HepG2 (cell line): ENCODE data around the gene MORN1. TPM values are rescaled to one million over a fixed set of nuclear protein-coding genes. Genes with fewer than 3 reads are reported as not detected.
A peak's percentile ranks its signal among the peaks of the same experiment; 100 is the strongest.

Experiments used
- BCL3 ChIP-seq: sonication (generic); formaldehyde crosslinking; IDR thresholded peaks from 2 replicates; pipeline ENCODE4 v1.5.1; 2020; ENCODE audit warnings: mild to moderate bottlenecking, missing genetic modification reagents, moderate library complexity
- CENPBD1 ChIP-seq: sonication (generic); formaldehyde crosslinking; IDR thresholded peaks from 2 replicates; pipeline ENCODE4 v1.8.0; 2022; ENCODE audit warnings: missing genetic modification reagents, low read depth, mild to moderate bottlenecking, borderline replicate concordance
- CTCF ChIP-seq: sonication (generic); formaldehyde crosslinking; IDR thresholded peaks from 2 replicates; pipeline ENCODE4 v1.5.0; 2020; ENCODE audit warnings: mild to moderate bottlenecking, missing genetic modification reagents, moderate library complexity
- FOXA3 ChIP-seq: IDR thresholded peaks from 2 replicates; pipeline ENCODE4 v1.6.1; 2016; ENCODE audit warnings: missing genetic modification reagents, missing compliant biosample characterization
- KDM5B ChIP-seq: sonication (generic); formaldehyde crosslinking; IDR thresholded peaks from 2 replicates; pipeline ENCODE4 v1.4.0; 2020; ENCODE audit warnings: missing genetic modification reagents, mild to moderate bottlenecking, borderline replicate concordance
- KLF6 ChIP-seq: IDR thresholded peaks from 2 replicates; pipeline ENCODE4 v1.8.0; 2016; ENCODE audit warnings: missing biosample characterization, missing genetic modification reagents
- MXD1 ChIP-seq: sonication (generic); formaldehyde crosslinking; IDR thresholded peaks from 2 replicates; pipeline ENCODE4 v1.4.0; 2020; ENCODE audit warnings: mild to moderate bottlenecking, missing genetic modification reagents
- PBX3 ChIP-seq: sonication (generic); formaldehyde crosslinking; IDR thresholded peaks from 2 replicates; pipeline ENCODE4 v1.8.1; 2023; ENCODE audit warnings: missing genetic modification reagents, inconsistent platforms, borderline replicate concordance
- PRDM4 ChIP-seq: sonication (generic); formaldehyde crosslinking; IDR thresholded peaks from 2 replicates; pipeline ENCODE4 v1.9.0; 2021; ENCODE audit warnings: missing genetic modification reagents, borderline replicate concordance
- SAFB2 ChIP-seq: sonication (generic); formaldehyde crosslinking; IDR thresholded peaks from 2 replicates; pipeline ENCODE4 v1.5.1; 2020; ENCODE audit warnings: missing genetic modification reagents, low read depth, mild to moderate bottlenecking, borderline replicate concordance
- ZBTB20 ChIP-seq: sonication (generic); formaldehyde crosslinking; IDR thresholded peaks from 2 replicates; pipeline ENCODE4 v1.8.1; 2023; ENCODE audit warnings: missing genetic modification reagents, low read depth, mild to moderate bottlenecking, borderline replicate concordance
- ZNF224 ChIP-seq: sonication (generic); formaldehyde crosslinking; IDR thresholded peaks from 2 replicates; pipeline ENCODE4 v1.5.0; 2020; ENCODE audit warnings: mild to moderate bottlenecking, missing genetic modification reagents
- ZNF550 ChIP-seq: sonication (generic); formaldehyde crosslinking; IDR thresholded peaks from 2 replicates; pipeline ENCODE4 v1.4.0; 2020; ENCODE audit warnings: mild to moderate bottlenecking, missing genetic modification reagents, borderline replicate concordance
- ZNF629 ChIP-seq: sonication (generic); formaldehyde crosslinking; conservative IDR thresholded peaks from 2 replicates; pipeline ENCODE4 v1.5.0; 2020; ENCODE audit warnings: missing genetic modification reagents
- ZNF761 ChIP-seq: sonication (generic); formaldehyde crosslinking; conservative IDR thresholded peaks from 2 replicates; pipeline ENCODE4 v1.4.0; 2020; ENCODE audit warnings: mild to moderate bottlenecking, missing genetic modification reagents
- ZNF83 ChIP-seq: sonication (generic); formaldehyde crosslinking; IDR thresholded peaks from 2 replicates; pipeline ENCODE4 v1.4.0; 2020; ENCODE audit warnings: missing genetic modification reagents, mild to moderate bottlenecking, borderline replicate concordance
- ZXDC ChIP-seq: sonication (generic); formaldehyde crosslinking; IDR thresholded peaks from 2 replicates; pipeline ENCODE4 v1.5.0; 2020; ENCODE audit warnings: mild to moderate bottlenecking, missing genetic modification reagents
- polyA plus RNA-seq, 8 experiments: library from polyadenylated mRNA; depleted of rRNA in 3 of 8; stranded (reverse) in 7 of 8; unstranded in 1 of 8; fragments of >200 nt; fragmentation: Illumina TruSeq in 4 of 8; extraction: Trizol in 4 of 8; gene quantifications; 2 replicates each; pipeline versions ENCODE4 v1.2.1 to v1.2.3, GENCODE V29; 2011 to 2016; ENCODE audit warnings: low read depth in 4 of 8, missing spikeins in 1 of 8, mixed read lengths in 1 of 8; ENCODE audit not compliant: insufficient read depth in 1 of 8
- total RNA-seq, 5 experiments: library from RNA; depleted of rRNA; stranded (reverse); fragments of >200 nt; fragmentation: Illumina TruSeq; extraction: Trizol; gene quantifications; 2 replicates each; pipeline ENCODE4 v1.2.3, GENCODE V29; 2016; ENCODE audit warnings: low read depth in 1 of 5

The MORN1 gene
- total and polyA plus RNA-seq, 2 of the 13 experiments (the other 11 are each of a cell fraction or from before 2014, with no cell fraction given): 3.1 to 6.5 TPM

GRCh38 chr1:2414297-2414958 lies 23.1 kb upstream of the MORN1 start (continued):
- TF ChIP-seq CENPBD1 (CRISPR knock-in tag): no peak
- TF ChIP-seq ZXDC (CRISPR knock-in tag): no peak
- no peak for TF ChIP-seq ZNF761 (CRISPR knock-in tag)
- TF ChIP-seq KLF6: peak; percentile 32; the same call in 1 of the 2 replicates
- peak; percentile 97 for TF ChIP-seq CTCF (CRISPR knock-in tag)
- no peak for TF ChIP-seq FOXA3 (CRISPR knock-in tag)
- TF ChIP-seq ZNF83 (CRISPR knock-in tag): no peak; the same call in 1 of the 2 replicates
- TF ChIP-seq ZNF629 (CRISPR knock-in tag): 0 out of 2 replicates have a peak, but pooled peaks have one; percentile 13
- TF ChIP-seq PRDM4 (CRISPR knock-in tag): no peak
- no peak for TF ChIP-seq SAFB2 (CRISPR knock-in tag)
- no peak for TF ChIP-seq ZBTB20
- no peak for TF ChIP-seq MXD1 (CRISPR knock-in tag)
- TF ChIP-seq ZNF550 (CRISPR knock-in tag): no peak
- TF ChIP-seq KDM5B: no peak
- TF ChIP-seq ZNF224 (CRISPR knock-in tag): no peak
- no peak for TF ChIP-seq BCL3 (CRISPR knock-in tag)
- 0 out of 2 replicates have a peak, but pooled peaks have one; percentile 59 for TF ChIP-seq PBX3 (CRISPR knock-in tag)
